Stimulated activated CD4-positive, alpha-beta T cell treated with anti-CD3 and anti-CD28 coated beads, Interleukin-1b, Interleukin-23, amount 100 ng/mL, for 24 hours (primary cell): ENCODE data around the gene CACNG8.
"Not testable (repeated sequence)": the region's sequence is repeated elsewhere in the genome, so short reads cannot be mapped to it uniquely, and the experiment has no call there.

Experiments used
- DNase-seq, 4 experiments: peaks; one replicate each; pipeline ENCODE4 v3.0.0-alpha.2; 2020; ENCODE audit warnings: low read depth in 4 of 4, low spot score in 1 of 4

Gene CACNG8

GRCh38 chr19:54030895-54031586, 68.3 kb downstream of the CACNG8 start:
- no peak for DNase-seq

DNA sequence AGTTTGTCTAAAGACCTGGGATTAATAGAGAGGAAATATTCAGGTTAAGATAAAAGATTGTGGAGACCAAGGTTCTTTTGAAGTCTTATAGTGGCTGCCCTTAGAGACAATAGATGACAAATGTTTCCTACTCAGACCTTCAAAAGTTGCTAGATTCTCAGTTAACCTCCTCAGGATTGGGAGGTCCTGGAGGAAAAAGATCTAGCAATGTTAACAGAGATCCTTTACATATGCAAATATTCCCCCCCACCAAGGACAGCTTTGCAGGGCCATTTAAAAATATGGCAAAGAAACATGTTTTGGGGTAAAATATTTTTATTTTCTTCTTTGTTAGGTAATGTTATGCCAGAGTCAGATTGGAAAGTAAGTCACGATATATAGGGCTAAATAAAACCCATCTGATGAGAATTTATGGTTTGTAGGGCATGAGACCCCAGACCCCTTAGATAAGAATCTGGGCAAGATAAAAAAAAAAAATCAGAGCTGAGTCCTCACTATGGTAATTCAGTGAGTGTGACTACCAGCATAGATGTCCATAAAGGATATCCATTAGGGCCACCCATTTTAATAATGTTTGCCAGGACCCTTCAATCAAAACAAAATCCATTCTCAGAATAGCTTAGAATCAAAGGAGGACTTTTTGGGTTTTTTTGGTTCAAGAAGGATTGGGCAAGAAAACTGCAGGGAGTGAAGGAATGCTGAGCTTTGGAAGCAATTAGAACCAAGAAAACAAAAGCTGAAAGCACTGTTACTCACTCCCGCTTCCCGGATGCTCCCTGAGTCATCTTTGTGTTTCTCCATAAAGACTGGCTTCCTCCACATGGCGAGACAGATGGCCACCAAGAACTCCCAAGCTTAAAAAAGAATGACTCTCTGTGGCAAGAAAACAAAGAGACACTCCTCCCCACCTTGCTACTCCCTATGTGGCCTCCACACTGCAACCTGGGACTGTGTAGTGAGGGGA, 72.8 kb downstream of the CACNG8 start:
- DNase-seq, result no peak

- DNase-seq, result not testable (repeated sequence)
These were observed 73.8 kb downstream of the CACNG8 start for GRCh38 chr19:54036542-54036941.
